GM18520 (cell line): Measurements from ENCODE around the gene DCUN1D2.

Experiments
- ATAC-seq: cut with Tn5 transposase; IDR thresholded peaks from one replicate; pipeline ENCODE4 v1.9.1; 2021; ENCODE audit not compliant: unreplicated experiment

DCUN1D2 gene

GRCh38 chr13:113428469-113428865, 62.0 kb downstream of the DCUN1D2 start:
- no peak for ATAC-seq

- ATAC-seq: no peak
Observed at GRCh38 chr13:113427562-113428468, 62.7 kb downstream of the DCUN1D2 start.

GRCh38 chr13:113426591-113426986, 63.9 kb downstream of the DCUN1D2 start:
- no peak for ATAC-seq

- ATAC-seq: no peak
Observed at GRCh38 chr13:113425941-113426590, 64.4 kb downstream of the DCUN1D2 start.

- no peak for ATAC-seq
Observed at GRCh38 chr13:113423520-113424163, 66.9 kb downstream of the DCUN1D2 start.

GRCh38 chr13:113422807-113423519, 67.5 kb downstream of the DCUN1D2 start:
- ATAC-seq: no peak

- no peak for ATAC-seq
Observed at GRCh38 chr13:113421673-113422270, 68.7 kb downstream of the DCUN1D2 start.

- ATAC-seq: no peak
Observed at GRCh38 chr13:113420833-113421600, 69.5 kb downstream of the DCUN1D2 start.

- no peak for ATAC-seq
Observed at GRCh38 chr13:113420232-113420631, 70.3 kb downstream of the DCUN1D2 start.

GRCh38 chr13:113419531-113420193, 70.8 kb downstream of the DCUN1D2 start:
- ATAC-seq: no peak

- no peak for ATAC-seq
Observed at GRCh38 chr13:113418722-113419049, 71.8 kb downstream of the DCUN1D2 start.

GRCh38 chr13:113417836-113418721, 72.4 kb downstream of the DCUN1D2 start:
- ATAC-seq: no peak

GRCh38 chr13:113417008-113417751, 73.3 kb downstream of the DCUN1D2 start:
- no peak for ATAC-seq

- ATAC-seq: no peak
Observed at GRCh38 chr13:113415825-113416224, 74.7 kb downstream of the DCUN1D2 start.

GRCh38 chr13:113415032-113415431, 75.5 kb downstream of the DCUN1D2 start:
- ATAC-seq: no peak

- ATAC-seq: no peak
Observed at GRCh38 chr13:113414335-113414734, 76.2 kb downstream of the DCUN1D2 start.

- ATAC-seq: no peak
Observed at GRCh38 chr13:113413898-113414282, 76.6 kb downstream of the DCUN1D2 start.
